SK-N-SH (cell line): Measurements from ENCODE around the gene ITPA.

Source experiments
- ELF1 ChIP-seq: IDR thresholded peaks from 2 replicates; pipeline ENCODE4 v1.4.0; 2012
- EP300 ChIP-seq, 2 experiments: IDR thresholded peaks; 2 replicates each; pipeline versions ENCODE4 v1.4.0 to v1.6.1; 2012; ENCODE audit warnings: borderline replicate concordance in 1 of 2, low read depth in 1 of 2, low read length in 1 of 2
- FOXM1 ChIP-seq: IDR thresholded peaks from 2 replicates; pipeline ENCODE4 v1.4.0; 2012; ENCODE audit warnings: low read depth, mild to moderate bottlenecking
- MAX ChIP-seq: IDR thresholded peaks from 2 replicates; pipeline ENCODE4 v1.4.0; 2012; ENCODE audit warnings: low read depth
- MXI1 ChIP-seq: IDR thresholded peaks from 2 replicates; pipeline ENCODE4 v1.6.1; 2012; ENCODE audit warnings: mild to moderate bottlenecking, low read depth, low read length, improper control_type of control experiment
- POLR2AphosphoS5 ChIP-seq: IDR thresholded peaks from 2 replicates; pipeline ENCODE4 v1.6.1; 2012; ENCODE audit warnings: low read depth, low read length
- RAD21 ChIP-seq: IDR thresholded peaks from 2 replicates; pipeline ENCODE4 v1.6.1; 2012; ENCODE audit warnings: mild to moderate bottlenecking, low read length
- SIN3A ChIP-seq: IDR thresholded peaks from 2 replicates; pipeline ENCODE4 v1.6.1; 2012; ENCODE audit warnings: low read depth, mild to moderate bottlenecking, low read length, moderate library complexity, borderline replicate concordance
- TEAD4 ChIP-seq: IDR thresholded peaks from 2 replicates; pipeline ENCODE4 v1.4.0; 2012; ENCODE audit warnings: mild to moderate bottlenecking, borderline replicate concordance; ENCODE audit not compliant: insufficient read depth
- USF1 ChIP-seq: IDR thresholded peaks from 2 replicates; pipeline ENCODE4 v1.4.0; 2012; ENCODE audit warnings: low read depth, borderline replicate concordance
- YY1 ChIP-seq: IDR thresholded peaks from 2 replicates; pipeline ENCODE4 v1.4.0; 2012; ENCODE audit warnings: low read depth, mild to moderate bottlenecking
- TF ChIP-seq, protein P1 (sequence below): fragments of 200-600 bp; sonication (generic); IDR thresholded peaks from 2 replicates; pipeline ENCODE4 v1.6.1; 2017; ENCODE audit warnings: antibody characterized with exemption, mild to moderate bottlenecking, moderate library complexity
- TF ChIP-seq, protein P2 (sequence below): IDR thresholded peaks from 2 replicates; pipeline ENCODE4 v1.6.1; 2012; ENCODE audit warnings: mild to moderate bottlenecking, low read depth, low read length, moderate library complexity
- TF ChIP-seq, protein P3 (sequence below): IDR thresholded peaks from 2 replicates; pipeline ENCODE4; 2012

- TF ChIP-seq RAD21: no peak
- TF ChIP-seq POLR2AphosphoS5: no peak
- TF ChIP-seq, protein P1, sequence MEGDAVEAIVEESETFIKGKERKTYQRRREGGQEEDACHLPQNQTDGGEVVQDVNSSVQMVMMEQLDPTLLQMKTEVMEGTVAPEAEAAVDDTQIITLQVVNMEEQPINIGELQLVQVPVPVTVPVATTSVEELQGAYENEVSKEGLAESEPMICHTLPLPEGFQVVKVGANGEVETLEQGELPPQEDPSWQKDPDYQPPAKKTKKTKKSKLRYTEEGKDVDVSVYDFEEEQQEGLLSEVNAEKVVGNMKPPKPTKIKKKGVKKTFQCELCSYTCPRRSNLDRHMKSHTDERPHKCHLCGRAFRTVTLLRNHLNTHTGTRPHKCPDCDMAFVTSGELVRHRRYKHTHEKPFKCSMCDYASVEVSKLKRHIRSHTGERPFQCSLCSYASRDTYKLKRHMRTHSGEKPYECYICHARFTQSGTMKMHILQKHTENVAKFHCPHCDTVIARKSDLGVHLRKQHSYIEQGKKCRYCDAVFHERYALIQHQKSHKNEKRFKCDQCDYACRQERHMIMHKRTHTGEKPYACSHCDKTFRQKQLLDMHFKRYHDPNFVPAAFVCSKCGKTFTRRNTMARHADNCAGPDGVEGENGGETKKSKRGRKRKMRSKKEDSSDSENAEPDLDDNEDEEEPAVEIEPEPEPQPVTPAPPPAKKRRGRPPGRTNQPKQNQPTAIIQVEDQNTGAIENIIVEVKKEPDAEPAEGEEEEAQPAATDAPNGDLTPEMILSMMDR: no peak
- no peak for TF ChIP-seq MAX
- TF ChIP-seq, protein P2, sequence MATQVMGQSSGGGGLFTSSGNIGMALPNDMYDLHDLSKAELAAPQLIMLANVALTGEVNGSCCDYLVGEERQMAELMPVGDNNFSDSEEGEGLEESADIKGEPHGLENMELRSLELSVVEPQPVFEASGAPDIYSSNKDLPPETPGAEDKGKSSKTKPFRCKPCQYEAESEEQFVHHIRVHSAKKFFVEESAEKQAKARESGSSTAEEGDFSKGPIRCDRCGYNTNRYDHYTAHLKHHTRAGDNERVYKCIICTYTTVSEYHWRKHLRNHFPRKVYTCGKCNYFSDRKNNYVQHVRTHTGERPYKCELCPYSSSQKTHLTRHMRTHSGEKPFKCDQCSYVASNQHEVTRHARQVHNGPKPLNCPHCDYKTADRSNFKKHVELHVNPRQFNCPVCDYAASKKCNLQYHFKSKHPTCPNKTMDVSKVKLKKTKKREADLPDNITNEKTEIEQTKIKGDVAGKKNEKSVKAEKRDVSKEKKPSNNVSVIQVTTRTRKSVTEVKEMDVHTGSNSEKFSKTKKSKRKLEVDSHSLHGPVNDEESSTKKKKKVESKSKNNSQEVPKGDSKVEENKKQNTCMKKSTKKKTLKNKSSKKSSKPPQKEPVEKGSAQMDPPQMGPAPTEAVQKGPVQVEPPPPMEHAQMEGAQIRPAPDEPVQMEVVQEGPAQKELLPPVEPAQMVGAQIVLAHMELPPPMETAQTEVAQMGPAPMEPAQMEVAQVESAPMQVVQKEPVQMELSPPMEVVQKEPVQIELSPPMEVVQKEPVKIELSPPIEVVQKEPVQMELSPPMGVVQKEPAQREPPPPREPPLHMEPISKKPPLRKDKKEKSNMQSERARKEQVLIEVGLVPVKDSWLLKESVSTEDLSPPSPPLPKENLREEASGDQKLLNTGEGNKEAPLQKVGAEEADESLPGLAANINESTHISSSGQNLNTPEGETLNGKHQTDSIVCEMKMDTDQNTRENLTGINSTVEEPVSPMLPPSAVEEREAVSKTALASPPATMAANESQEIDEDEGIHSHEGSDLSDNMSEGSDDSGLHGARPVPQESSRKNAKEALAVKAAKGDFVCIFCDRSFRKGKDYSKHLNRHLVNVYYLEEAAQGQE: no peak
- no peak for TF ChIP-seq TEAD4
- no peak for TF ChIP-seq EP300 (IDR thresholded peaks at IDR 0.05; ENCODE audit: borderline replicate concordance in 1 of 2, low read depth in 1 of 2, low read length in 1 of 2)
- TF ChIP-seq SIN3A: no peak
- TF ChIP-seq FOXM1: no peak
- no peak for TF ChIP-seq USF1
- TF ChIP-seq YY1: no peak
- TF ChIP-seq, protein P3, sequence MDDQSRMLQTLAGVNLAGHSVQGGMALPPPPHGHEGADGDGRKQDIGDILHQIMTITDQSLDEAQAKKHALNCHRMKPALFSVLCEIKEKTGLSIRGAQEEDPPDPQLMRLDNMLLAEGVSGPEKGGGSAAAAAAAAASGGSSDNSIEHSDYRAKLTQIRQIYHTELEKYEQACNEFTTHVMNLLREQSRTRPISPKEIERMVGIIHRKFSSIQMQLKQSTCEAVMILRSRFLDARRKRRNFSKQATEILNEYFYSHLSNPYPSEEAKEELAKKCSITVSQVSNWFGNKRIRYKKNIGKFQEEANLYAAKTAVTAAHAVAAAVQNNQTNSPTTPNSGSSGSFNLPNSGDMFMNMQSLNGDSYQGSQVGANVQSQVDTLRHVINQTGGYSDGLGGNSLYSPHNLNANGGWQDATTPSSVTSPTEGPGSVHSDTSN: no peak
- TF ChIP-seq MXI1: no peak
- TF ChIP-seq ELF1: no peak
These were observed 41.6 kb upstream of the ITPA start for GRCh38 chr20:3167738-3168078.
